ENCODE measurements around the gene PARD3B.
A peak's percentile ranks its signal among the peaks of the same experiment; 100 is the strongest.

PARD3B gene

DNA sequence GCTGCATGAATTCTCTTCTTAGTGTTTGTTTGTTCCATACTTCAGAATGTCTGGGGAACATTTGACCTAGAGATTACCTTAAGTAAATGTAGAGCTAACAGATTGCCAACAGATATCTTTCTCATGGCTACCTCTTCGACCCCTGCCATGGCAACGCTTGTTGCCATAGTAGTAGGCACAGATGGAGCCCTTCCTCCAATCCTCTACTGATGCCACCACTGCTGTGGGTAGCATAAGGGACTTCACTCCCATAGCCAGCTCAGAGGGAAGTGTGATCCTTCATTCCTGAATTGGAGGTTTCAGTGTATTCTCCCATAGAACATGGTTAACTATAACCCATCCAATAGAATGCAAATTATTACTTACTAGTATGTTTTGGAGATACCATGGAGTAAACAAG is 593.5 kb downstream of the PARD3B start:
- DNase-seq (ENCODE audit: low spot score): no peak

DNA sequence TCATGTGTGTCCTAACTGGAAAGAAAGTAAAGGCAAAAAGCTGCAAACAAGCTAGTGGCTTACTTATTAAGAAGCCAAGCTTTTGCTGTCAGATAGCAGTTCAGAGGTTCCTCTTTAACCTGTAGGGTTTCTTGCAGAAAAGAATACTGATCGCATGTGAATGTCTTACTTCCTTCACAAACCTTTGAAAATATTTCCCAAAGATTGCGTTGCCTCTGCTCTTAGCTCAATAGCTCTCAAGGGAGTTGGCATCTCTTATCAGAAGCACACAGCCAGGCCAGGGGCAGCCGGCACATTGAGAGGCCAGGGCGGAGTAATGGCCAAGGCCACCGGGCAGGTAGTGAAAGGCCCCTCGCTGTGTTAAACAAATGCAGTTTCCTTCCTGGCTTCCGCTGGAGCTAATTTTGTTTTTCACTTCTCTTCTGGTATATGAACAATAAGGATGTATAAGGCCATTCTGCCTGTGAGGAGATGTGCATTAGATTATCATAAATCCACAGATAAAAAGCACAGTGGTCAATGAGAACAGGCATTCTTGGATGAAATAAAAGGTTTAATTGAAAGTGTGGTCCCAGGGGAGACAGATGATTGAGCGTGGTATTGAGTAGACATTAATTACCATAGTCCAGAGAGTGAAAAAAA is 594.7 kb downstream of the PARD3B start:
- peak; percentile 63 for DNase-seq (ENCODE audit: low spot score)

DNA sequence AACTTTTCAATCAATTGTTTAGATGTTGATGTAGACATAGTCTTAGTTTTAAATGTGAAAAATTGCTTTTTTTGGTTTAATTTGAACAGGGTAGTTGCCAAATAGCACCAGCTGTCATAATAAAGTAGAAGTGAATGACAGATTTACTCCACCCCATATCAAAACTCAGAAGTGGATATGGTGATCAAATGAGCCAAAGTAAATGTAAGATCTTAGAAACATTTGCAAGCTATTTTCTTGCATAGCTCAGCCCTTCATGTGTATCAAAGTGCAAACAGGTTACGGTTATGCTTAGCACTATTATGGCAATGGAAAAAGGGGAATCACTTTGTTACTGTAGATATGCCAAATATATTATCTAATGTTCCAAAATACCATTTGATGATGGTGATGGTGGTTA is 596.1 kb downstream of the PARD3B start:
- no peak for DNase-seq (ENCODE audit: low spot score)

- DNase-seq (ENCODE audit: low spot score): no peak
These were observed 600.6 kb downstream of the PARD3B start for GRCh38 chr2:205145888-205146287.

DNA sequence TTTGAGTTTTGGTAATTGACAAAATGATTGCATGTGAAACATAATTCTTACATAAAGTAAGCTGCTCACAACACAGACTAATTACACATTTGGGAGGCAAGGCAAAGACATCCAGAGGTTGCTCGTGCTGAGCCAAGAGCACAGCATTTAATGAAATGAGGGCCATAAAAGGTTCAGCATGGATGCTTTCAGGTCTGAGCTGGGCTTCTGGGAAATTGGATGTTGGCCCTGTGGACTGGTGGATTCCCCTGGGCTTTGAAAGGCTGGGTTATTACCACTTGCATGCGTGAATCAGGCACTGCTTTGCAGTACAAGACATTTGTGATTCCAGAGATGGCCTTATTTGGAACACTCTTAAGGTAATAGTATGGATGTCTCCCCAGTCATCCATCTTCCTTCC is 603.5 kb downstream of the PARD3B start:
- no peak for DNase-seq (ENCODE audit: low spot score)

DNA sequence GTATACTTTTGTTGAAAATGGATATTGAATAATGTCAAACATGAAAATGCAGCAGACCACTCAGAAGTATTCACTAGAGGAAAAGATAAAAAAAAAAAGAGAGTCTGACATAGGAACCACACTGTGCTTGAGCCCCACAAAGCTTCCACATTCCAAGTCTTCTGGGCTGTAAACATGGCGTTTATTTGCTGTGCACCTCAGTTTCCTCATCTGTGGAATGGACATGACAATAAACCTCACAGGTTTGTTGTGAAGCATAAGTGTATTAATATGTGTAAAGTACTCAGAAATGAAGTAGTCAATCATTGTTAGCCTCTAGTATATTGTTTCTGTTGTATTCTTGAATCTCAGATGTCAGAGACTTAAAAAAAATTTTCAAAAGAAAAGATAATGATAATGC is 611.2 kb downstream of the PARD3B start:
- DNase-seq (ENCODE audit: low spot score): no peak

- no peak for DNase-seq (ENCODE audit: low spot score)
These were observed 613.1 kb downstream of the PARD3B start for GRCh38 chr2:205158404-205158803.

DNA sequence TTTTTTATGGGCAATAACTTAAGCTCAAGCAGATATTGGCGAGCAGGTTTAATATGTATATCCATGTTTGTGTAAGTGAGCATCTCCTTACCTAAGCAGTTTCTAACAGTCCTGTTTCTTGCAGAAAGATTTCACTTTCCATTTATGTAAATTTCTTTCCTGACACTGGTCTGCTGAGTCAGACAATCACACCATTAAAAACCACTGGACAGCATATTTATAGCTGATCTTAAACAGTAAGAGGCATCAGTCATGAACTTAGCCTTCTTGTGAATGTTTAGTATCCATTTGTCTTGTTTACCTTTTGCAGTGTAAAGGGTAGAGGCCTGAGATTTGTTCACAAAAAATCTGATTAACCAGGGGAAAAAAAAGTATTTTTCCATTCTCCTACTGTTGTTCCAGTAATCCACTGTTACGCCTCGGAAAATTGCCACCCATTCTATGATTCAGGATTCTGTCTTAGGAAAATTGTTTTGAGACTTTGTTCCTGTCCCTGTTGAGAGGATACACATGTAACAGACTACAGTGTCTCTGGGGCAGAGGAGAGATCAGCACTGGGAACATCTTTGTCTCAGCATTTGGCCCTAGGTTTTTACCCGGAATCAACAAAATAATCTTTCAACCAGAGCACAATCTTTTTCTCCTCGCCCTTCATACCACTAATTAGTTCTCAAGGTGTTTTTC is 616.0 kb downstream of the PARD3B start:
- no peak for DNase-seq (ENCODE audit: low spot score)

DNA sequence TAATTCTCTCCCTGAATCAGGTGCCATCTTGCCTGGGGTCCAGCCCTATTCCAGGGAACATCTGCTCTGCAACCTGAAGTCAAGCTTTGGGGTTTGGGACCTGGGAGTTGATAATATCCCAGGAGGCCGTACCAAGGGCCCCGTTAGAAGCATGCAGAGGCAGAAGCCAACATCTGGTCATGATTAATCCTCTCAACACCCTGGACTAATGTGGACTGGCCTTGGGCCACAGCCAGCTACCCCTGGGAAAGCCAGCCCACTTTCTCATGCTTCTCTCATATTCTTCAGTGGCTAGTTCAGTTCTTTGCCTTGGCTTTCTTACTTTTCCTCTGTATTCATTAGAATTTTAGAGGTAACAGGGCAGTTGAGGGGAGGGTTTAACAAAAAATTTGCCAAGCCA is 621.5 kb downstream of the PARD3B start:
- DNase-seq (ENCODE audit: low spot score): no peak

- no peak for DNase-seq (ENCODE audit: low spot score)
These were observed 623.7 kb downstream of the PARD3B start for GRCh38 chr2:205169012-205169411.

GRCh38 chr2:205169464-205169863 is 624.2 kb downstream of the PARD3B start:
- no peak for DNase-seq (ENCODE audit: low spot score)

- DNase-seq (ENCODE audit: low spot score): no peak
These were observed 625.1 kb downstream of the PARD3B start for GRCh38 chr2:205170399-205170798.

- DNase-seq (ENCODE audit: low spot score): no peak
These were observed 626.1 kb downstream of the PARD3B start for GRCh38 chr2:205171261-205171940.

DNA sequence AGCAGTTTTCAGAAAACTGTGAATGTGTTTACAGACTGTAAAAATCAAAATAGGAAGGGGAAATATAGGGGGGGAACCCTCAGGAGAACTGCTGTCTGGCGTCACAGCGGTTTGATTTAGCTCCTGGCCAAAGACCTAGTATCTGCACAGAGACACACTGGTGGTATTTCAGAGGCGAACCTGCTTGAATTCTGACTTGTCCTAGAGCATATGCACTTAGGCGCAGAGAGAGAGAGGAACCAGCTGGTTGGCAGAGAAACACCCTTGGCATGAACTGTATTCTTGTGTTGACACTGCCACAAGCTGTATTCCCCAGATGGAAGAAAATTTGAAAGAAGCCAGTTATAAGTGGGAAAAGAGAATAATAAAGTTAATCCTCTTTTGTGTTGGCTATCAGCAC is 630.6 kb downstream of the PARD3B start:
- no peak for DNase-seq (ENCODE audit: low spot score)

DNA sequence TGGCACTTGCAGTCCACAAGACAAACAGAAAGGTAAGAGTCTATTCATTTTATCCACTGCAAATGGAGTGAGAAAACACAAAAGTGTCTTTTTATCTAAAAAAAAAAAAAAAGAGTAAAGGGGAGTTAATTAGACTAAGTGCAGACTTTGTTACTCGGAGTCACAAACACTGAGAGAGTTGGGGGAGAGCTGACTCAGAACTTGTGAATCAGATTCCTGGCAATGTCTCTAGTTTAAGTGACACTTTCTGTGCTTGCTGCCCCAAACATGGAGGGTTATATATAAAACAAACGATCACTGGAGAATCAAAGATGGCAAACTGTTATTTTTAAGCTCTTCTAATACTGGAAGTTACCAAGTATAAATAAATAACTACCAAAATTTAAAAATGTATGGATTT is 631.3 kb downstream of the PARD3B start:
- DNase-seq (ENCODE audit: low spot score): no peak

GRCh38 chr2:205177546-205177945 is 632.3 kb downstream of the PARD3B start:
- DNase-seq (ENCODE audit: low spot score): no peak

- DNase-seq (ENCODE audit: low spot score): peak; percentile 14
These were observed 635.5 kb downstream of the PARD3B start for GRCh38 chr2:205180730-205181129.

DNA sequence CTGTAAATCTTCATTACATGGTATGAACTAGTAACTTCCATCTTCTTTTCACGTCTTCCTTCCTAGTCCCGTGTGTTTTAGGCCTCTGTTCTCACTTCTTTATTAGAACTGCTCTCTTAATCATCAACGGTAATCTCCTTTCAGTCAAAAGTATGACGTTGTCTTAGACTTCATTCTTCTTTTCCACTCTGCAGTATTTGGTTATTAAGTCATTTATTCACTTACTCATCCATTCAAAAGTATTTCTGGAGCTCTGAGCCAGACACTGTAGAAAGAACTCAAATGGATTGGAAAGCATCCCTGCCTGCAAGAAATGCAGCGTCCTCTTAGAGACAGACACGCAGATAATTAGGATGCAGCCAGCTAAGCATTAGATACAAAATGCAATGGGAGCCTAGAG is 642.5 kb downstream of the PARD3B start:
- DNase-seq (ENCODE audit: low spot score): no peak

- DNase-seq (ENCODE audit: low spot score): peak; percentile 52
These were observed 643.2 kb downstream of the PARD3B start for GRCh38 chr2:205188239-205189138.

GRCh38 chr2:205189301-205189700 is 644.0 kb downstream of the PARD3B start:
- no peak for DNase-seq (ENCODE audit: low spot score)

- DNase-seq (ENCODE audit: low spot score): no peak
These were observed 645.3 kb downstream of the PARD3B start for GRCh38 chr2:205190528-205190927.

DNA sequence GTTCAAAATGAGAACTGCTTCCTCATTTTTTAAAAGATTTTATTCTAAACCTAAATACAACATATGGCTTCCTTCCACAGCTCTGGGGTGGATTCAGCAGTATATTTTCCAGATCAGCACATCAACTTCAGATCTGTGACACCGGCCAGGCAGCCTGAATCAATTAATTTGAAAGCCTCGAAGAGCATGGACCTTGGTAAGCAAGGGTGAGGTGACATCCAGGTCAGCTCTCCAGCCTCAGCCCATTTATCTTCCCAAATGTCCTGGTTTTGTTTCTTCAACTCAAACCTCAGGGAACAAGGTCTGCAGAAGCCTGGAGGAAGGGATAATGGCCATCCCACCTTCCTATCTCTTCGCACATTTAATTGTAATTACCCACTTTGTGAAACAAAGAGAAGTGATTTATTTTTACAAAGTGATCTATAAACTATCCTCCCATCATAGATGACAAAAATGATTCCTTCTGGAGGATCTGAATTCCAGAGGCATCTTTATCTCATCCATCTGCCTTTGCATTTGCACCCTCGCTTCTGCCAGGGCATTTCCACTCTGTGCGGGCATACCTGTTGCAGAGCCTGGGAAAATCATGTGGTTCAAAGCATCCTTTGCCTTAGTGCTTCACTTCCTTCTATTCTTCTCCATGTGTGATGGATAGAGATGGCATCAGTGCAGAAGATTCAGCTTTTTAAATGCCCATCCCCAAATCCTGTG is 648.0 kb downstream of the PARD3B start:
- no peak for DNase-seq (ENCODE audit: low spot score)
